Fibroblast of upper back skin (primary cell): ENCODE measurements around the gene LIF.

Experiments used
- DNase-seq: peaks from one replicate; pipeline ENCODE4 v3.0.0-alpha.2; 2013

LIF gene

GRCh38 chr22:30262917-30263741 is 16.6 kb upstream of the LIF start:
- DNase-seq, result peak; percentile 65

DNA sequence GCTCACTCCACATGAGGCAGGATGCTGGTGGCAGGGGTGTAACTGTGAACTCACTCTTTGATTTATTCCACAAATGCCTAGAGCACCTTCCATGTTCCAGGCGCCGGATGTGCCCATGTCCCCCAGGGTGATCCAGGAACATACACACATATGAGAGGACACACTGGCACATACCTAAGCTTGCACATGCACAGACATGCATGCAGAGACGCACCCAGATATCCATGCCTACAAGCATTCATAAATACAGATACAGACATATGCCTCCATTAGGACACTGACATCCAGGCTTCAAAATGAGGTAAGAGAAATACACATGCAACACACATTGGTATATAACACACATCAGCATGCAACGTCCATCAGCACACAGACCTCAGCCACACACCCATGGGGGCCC is 15.6 kb upstream of the LIF start:
- DNase-seq, result no peak

DNA sequence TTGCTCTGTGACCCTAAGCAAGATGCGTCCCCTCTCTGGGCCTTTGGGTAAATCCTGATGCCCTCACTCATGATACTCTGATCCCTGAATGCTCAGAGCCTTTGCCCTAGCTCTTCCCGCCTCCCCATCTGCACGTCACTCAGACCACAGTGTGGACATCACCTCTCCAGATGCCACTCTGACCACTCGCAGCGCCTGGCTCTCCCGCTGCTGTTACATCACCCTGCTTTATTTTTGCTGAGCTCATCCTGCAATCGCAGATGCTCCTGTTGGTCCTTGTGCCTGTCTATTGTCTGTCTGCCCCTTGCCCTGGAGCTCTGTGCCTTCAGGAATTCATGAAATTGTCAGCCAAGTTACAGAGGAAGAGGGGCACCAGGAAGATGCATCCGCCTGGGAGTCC is 14.6 kb upstream of the LIF start:
- DNase-seq, result no peak

DNA sequence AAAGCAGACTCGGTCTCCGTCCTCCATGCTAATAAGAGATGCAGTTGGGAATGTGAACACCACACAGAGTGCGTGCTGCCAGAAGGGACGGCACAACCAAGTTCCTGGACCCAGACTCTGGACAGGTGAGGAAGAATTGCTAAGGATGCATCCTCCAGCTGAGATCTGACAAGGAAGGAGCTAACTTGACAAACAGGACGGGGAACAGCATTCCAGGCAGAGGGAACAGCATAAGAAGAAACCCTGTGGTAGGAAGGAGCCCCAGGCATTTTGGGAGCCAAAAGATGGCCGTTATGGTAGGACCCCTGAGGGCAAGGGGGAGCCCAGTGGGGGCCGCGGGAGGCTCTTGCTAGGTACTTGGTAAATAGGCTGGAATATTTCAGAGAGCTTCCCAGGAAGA is 14.1 kb upstream of the LIF start:
- no peak for DNase-seq

DNA sequence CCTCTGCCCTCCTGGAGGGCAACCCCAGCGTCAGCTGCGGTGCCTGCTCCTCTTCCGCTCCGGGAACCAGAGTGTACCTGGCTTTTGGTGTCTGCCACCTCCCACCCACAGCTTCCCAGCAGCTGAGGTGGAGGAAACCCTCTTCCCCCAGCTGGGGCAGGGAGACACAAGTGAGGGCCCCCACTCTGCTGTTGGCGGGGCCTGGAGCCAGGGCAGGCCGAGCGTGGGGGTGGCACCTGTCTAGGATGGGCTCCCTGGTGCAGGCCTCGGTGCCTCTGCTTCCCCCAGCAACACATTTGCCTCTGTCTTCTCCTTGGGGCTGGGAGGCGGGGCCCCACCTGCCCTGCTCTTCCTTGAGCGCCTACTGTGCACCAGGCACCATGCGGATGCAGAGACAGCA is 13.7 kb upstream of the LIF start:
- DNase-seq, result no peak

DNA sequence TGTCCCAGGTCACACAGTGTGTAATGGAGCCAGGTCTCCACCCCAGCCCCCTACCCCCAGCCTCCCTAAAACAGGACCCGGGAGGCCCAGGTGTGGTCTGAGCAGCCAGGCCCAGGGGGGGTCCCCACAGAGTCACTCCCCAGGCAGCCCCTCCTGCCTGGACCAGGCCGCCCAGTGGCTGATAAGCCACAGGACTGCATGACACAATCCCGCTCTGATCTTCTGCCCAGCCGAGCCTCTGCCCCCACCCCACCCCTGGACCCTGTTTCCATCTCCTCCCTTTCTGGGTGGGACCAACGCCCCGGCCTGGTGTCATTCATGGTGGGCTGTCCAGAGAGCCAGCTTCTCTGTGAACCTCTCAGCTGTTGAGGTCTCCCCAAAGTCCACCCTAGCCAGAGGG is 7.8 kb upstream of the LIF start:
- no peak for DNase-seq

GRCh38 chr22:30253205-30253852 is 6.8 kb upstream of the LIF start:
- peak; percentile 68 for DNase-seq

DNA sequence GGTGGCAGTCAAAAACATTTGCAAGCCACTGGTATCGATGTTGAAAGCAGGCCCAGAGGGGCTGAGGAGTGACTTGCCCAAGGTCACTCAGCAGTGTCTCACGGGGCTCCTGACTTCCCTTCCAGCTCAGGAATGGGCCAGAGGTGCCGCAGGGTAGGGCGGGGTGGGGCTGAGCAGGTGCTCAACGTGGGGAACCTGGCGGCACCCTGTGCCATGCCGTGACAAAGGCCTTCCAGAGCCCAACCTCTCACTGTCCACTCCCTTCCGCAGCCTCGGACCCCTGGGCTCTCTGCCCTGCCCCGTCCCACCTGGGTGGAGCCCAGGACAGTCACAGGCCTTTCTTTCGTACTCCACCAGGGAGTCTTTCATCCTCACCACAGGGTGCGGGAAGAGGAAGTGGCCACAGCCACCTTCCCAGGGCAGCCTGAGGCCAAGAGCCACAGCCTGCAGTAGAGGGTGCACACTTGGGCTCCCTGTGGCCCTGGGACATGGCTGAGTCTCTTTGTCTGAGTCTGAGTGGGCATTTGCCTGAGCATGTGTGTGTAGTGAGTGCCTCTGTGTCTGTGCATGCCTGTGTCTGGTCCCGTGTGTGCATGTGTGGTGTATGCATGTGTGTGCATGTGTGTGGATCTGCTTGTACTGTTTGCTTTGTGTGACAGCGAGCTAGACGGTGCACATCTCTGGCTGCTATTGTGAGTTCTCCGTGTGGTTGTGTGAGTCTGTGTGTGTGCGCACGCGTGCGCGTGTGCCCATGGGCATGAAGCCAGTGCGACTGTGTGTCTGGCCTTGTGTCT is 6.0 kb upstream of the LIF start:
- no peak for DNase-seq

- peak; percentile 80 for DNase-seq
These were observed 5.2 kb upstream of the LIF start for GRCh38 chr22:30251711-30252110.

GRCh38 chr22:30250661-30251267 is 4.2 kb upstream of the LIF start:
- DNase-seq, result peak; percentile 44

- no peak for DNase-seq
These were observed 3.5 kb upstream of the LIF start for GRCh38 chr22:30250039-30250565.

- DNase-seq, result no peak
These were observed 2.8 kb upstream of the LIF start for GRCh38 chr22:30249049-30250038.

DNA sequence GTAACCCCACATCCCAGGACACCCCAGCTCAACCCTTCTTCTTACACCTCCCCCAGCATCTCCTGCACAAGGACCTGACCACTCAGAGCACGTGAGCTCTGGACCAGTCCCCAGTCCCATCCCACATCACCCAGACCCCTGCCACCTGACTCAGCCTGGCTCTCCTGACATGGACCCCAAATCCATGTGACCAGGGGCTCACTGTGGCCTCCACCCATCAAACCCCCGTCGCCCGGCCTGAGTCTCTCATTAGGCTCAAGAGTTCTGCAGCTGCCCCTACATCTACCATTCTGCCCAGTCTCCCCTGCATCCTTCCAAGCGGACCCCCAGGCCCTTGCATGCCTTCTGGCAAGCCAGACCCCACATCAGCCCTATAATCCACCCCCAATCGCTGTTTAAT is 1.9 kb upstream of the LIF start:
- no peak for DNase-seq

DNA sequence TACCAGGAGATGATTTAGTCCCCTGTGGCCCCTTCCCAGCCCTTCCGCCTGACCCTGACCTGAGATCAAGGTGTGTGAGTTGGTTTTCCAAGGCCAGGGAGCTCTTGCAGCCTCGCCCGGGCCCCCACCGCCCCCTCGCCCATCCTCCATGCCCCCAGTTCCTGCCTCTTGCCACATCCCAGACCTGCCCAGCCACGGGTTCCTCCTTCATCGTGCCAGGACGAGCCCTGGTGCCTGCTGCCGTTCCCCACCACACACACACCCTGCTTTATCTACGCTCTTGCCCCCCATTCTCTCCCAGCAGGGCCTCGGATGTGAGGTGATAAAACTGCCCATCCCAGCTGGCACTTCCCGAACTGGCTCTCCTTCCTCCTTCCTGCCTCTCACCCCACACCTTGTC is 1.4 kb upstream of the LIF start:
- DNase-seq, result no peak

DNA sequence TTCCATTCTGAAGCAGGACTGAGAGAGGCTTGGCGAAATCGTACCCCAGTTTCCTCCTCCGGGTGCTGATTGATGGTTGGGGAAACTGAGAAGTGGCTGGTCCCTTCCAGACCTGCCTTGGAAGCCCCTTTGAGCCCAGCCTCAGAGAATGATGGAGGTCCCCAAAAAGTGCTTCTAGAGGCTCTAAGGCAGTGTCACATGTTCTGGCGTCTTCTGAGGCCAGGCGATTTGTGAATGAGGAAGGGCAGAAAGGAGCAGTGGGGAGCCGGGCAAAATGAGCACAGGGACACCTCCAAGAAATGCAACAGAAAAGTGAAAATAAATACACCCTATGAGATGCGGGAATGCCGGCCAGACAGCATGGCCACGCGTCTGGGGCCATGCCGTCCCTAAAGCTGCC is 1.0 kb upstream of the LIF start:
- no peak for DNase-seq

- DNase-seq, result peak; percentile 71
These were observed 336 bp upstream of the LIF start for GRCh38 chr22:30246814-30247376.

GRCh38 chr22:30245181-30245984 is 1.2 kb downstream of the LIF start:
- DNase-seq, result no peak

DNA sequence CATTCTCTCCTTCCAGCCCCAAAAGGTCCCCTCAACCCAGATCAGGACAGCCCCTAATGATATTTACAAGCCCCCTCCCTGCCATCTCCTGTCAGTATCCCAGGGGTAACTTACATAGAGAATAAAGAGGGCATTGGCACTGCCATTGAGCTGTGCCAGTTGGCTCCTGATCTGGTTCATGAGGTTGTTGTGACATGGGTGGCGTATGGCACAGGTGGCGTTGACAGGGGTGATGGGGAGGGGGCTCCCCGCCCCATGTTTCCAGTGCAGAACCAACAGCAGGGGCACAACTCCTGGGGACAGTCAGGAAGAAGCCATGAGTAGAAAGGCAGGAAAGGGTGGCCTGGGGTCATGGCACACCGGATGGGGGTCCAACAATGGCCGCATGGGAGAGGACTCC is 1.9 kb downstream of the LIF start:
- no peak for DNase-seq

GRCh38 chr22:30244066-30244465 is 2.5 kb downstream of the LIF start:
- DNase-seq, result no peak

- DNase-seq, result no peak
These were observed 2.9 kb downstream of the LIF start for GRCh38 chr22:30243661-30244060.
